COLO668 (cell line): ENCODE data around the gene SLC25A22.

Experiments used
- DNase-seq: peaks from one replicate; lab custom pipeline; 2025; ENCODE audit not compliant: unreplicated experiment; lab: John Stamatoyannopoulos, UW

SLC25A22 gene

GRCh38 chr11:798093-798713 lies at the start of gene SLC25A22:
SLC25A22 (minus strand) TSS chr11:798281; CDS start chr11:795006, 3,275 bp downstream.
- peak; percentile 72 for DNase-seq

GRCh38 chr11:847876-848275 lies 49.8 kb upstream of the SLC25A22 start:
- no peak for DNase-seq

GRCh38 chr11:846496-847098 lies 48.5 kb upstream of the SLC25A22 start:
- DNase-seq: no peak

GRCh38 chr11:845872-846495 lies 47.9 kb upstream of the SLC25A22 start:
- DNase-seq: no peak

- no peak for DNase-seq
These were observed 46.9 kb upstream of the SLC25A22 start for GRCh38 chr11:844693-845644.

GRCh38 chr11:843818-844692 lies 46.0 kb upstream of the SLC25A22 start:
- DNase-seq: peak; percentile 3

GRCh38 chr11:843086-843734 lies 45.1 kb upstream of the SLC25A22 start:
- no peak for DNase-seq

GRCh38 chr11:842370-843002 lies 44.4 kb upstream of the SLC25A22 start, which contains the start of the genes POLR2L and TSPAN4:
POLR2L (minus strand) TSS chr11:842529; CDS start chr11:842508, 21 bp downstream.
TSPAN4 (plus strand) TSS chr11:842852; CDS start chr11:850305, 7,453 bp downstream.
- DNase-seq: peak; percentile 77

GRCh38 chr11:841981-842369 lies 43.9 kb upstream of the SLC25A22 start:
- DNase-seq: no peak

- no peak for DNase-seq
These were observed 42.0 kb upstream of the SLC25A22 start for GRCh38 chr11:839875-840617.

- no peak for DNase-seq
These were observed 41.2 kb upstream of the SLC25A22 start for GRCh38 chr11:839280-839623.

GRCh38 chr11:838441-839279 lies 40.6 kb upstream of the SLC25A22 start:
- DNase-seq: no peak

- DNase-seq: no peak
These were observed 39.9 kb upstream of the SLC25A22 start for GRCh38 chr11:837990-838307.

- DNase-seq: no peak
These were observed 39.3 kb upstream of the SLC25A22 start for GRCh38 chr11:837189-837989.

GRCh38 chr11:836700-837099 lies 38.6 kb upstream of the SLC25A22 start:
- DNase-seq: no peak

- no peak for DNase-seq
These were observed 38.2 kb upstream of the SLC25A22 start for GRCh38 chr11:836274-836673.
